ENCODE data around the gene TMEM117. TPM values are rescaled to one million over a fixed set of nuclear protein-coding genes. Genes with fewer than 3 reads are reported as not detected.

Gene TMEM117
- polyA plus RNA-seq, 1 donor (not counting 4 experiments of a cell fraction or from before 2014, with no cell fraction given), result 8.5 TPM

DNA sequence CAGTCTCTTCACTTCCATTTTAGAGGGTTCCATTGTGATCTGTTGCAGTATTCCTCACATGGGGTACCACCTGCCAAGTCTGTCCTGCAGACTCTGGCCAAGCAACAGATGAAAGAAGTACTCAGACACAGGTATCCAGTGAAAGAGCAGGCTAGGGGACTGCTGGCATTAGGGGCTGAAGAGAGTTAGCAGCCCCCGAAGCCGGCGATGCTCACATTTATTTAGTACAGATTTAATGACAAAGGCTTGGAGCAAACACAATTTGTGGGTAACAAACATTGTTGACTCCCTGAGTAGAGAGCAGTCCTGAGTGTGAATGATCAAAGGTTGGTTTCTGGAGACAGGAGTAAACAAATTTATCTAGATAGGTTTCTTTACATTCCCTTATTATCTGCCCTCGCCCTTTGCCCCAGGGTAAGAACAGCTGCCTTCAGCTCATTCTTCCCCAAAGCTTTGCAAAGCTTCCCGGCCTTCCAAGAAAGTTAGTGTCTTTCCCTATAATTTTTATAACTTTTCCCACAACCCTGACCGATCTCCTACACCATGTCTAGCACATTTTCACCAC, 144.8 kb downstream of the TMEM117 start:
- H3K36me3 ChIP-seq (ENCODE audit: control insufficient read depth in 2 of 2, extremely low read depth in 1 of 2, insufficient read depth in 2 of 2, low read length in 2 of 2), result no peaks in the 10 kb centered on the region
- no peaks in the 10 kb centered on the region for H4K20me1 ChIP-seq (ENCODE audit: control insufficient read depth, extremely low read depth, insufficient read depth, low read length)
- H3K27me3 ChIP-seq (ENCODE audit: control insufficient read depth, extremely low read depth, insufficient read depth, low read length), result no peaks in the 10 kb centered on the region
- H3K79me2 ChIP-seq (ENCODE audit: control insufficient read depth, insufficient read depth, low read length), result no peaks in the 10 kb centered on the region
- TF ChIP-seq, protein P1, sequence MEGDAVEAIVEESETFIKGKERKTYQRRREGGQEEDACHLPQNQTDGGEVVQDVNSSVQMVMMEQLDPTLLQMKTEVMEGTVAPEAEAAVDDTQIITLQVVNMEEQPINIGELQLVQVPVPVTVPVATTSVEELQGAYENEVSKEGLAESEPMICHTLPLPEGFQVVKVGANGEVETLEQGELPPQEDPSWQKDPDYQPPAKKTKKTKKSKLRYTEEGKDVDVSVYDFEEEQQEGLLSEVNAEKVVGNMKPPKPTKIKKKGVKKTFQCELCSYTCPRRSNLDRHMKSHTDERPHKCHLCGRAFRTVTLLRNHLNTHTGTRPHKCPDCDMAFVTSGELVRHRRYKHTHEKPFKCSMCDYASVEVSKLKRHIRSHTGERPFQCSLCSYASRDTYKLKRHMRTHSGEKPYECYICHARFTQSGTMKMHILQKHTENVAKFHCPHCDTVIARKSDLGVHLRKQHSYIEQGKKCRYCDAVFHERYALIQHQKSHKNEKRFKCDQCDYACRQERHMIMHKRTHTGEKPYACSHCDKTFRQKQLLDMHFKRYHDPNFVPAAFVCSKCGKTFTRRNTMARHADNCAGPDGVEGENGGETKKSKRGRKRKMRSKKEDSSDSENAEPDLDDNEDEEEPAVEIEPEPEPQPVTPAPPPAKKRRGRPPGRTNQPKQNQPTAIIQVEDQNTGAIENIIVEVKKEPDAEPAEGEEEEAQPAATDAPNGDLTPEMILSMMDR (optimal IDR thresholded peaks at IDR 0.05 in 1 of 3, IDR thresholded peaks at IDR 0.05 in 1 of 3, conservative IDR thresholded peaks at IDR 0.05 in 1 of 3; ENCODE audit: extremely low read depth in 1 of 3, insufficient read depth in 2 of 3, low read length in 3 of 3), result no peak
- TF ChIP-seq EZH2 (IDR thresholded peaks at IDR 0.05; ENCODE audit: low read length), result no peak
- FAIRE-seq, result no peak
- dilution Hi-C loops (cut with MboI; ENCODE audit: extremely low pct_ligation_motif_present, low sequenced_read_pairs), result no loop called here
- H3K4me1 ChIP-seq (ENCODE audit: control insufficient read depth, extremely low read depth, insufficient read depth, low read length), result peaks cover 6% of the 10 kb centered on the region
- no peak for DNase-seq (ENCODE audit: low read depth, low spot score)
- no peak overlapping the region for H2AFZ ChIP-seq (ENCODE audit: control insufficient read depth, low read length)
- H3K9me1 ChIP-seq (ENCODE audit: control insufficient read depth, extremely low read depth, insufficient read depth, low read length), result no peaks in the 10 kb centered on the region
- H3K4me3 ChIP-seq (ENCODE audit: control insufficient read depth in 2 of 3, extremely low read depth in 1 of 3, insufficient read depth in 2 of 3, low read depth in 1 of 3, low read length in 3 of 3), result no peak overlapping the region
- H3K4me2 ChIP-seq (ENCODE audit: control insufficient read depth, extremely low read depth, insufficient read depth, low read depth, low read length), result no peak overlapping the region
- H3K27ac ChIP-seq (ENCODE audit: control insufficient read depth, insufficient read depth, low read length), result no peak overlapping the region
- H3K9me3 ChIP-seq (ENCODE audit: control insufficient read depth, low read depth, low read length), result no peaks in the 10 kb centered on the region
- H3K9ac ChIP-seq (ENCODE audit: control insufficient read depth, extremely low read depth, insufficient read depth, low read length), result no peak overlapping the region

DNA sequence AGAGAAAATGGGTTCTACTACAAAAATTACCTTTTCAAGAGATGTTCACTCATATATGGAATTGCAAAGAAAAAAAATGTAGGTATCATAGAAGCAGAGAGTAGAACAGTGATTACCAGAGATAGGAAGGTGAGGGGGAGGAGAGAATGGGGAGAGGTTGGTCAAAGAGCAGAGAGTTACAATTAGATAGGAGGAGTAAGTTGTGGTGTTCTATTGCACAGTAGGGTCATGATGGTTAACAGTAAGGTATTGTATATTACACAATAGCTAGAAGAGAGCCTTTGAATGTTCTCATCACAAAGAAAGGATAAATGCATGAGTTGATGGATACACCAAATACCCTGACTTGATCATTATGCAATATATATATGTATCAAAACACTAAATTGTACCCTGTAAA, 145.8 kb downstream of the TMEM117 start:
- H3K27ac ChIP-seq (ENCODE audit: control insufficient read depth, insufficient read depth, low read length), result no peak overlapping the region
- no peak overlapping the region for H3K9ac ChIP-seq (ENCODE audit: control insufficient read depth, extremely low read depth, insufficient read depth, low read length)
- no peak for FAIRE-seq
- no peaks in the 10 kb centered on the region for H3K27me3 ChIP-seq (ENCODE audit: control insufficient read depth, extremely low read depth, insufficient read depth, low read length)
- no peaks in the 10 kb centered on the region for H3K36me3 ChIP-seq (ENCODE audit: control insufficient read depth in 2 of 2, extremely low read depth in 1 of 2, insufficient read depth in 2 of 2, low read length in 2 of 2)
- no peaks in the 10 kb centered on the region for H3K4me1 ChIP-seq (ENCODE audit: control insufficient read depth, extremely low read depth, insufficient read depth, low read length)
- no peak overlapping the region for H3K4me3 ChIP-seq (ENCODE audit: control insufficient read depth in 2 of 3, extremely low read depth in 1 of 3, insufficient read depth in 2 of 3, low read depth in 1 of 3, low read length in 3 of 3)
- dilution Hi-C loops (cut with MboI; ENCODE audit: extremely low pct_ligation_motif_present, low sequenced_read_pairs), result no loop called here
- no peak overlapping the region for H3K4me2 ChIP-seq (ENCODE audit: control insufficient read depth, extremely low read depth, insufficient read depth, low read depth, low read length)
- H3K9me1 ChIP-seq (ENCODE audit: control insufficient read depth, extremely low read depth, insufficient read depth, low read length), result no peaks in the 10 kb centered on the region
- H4K20me1 ChIP-seq (ENCODE audit: control insufficient read depth, extremely low read depth, insufficient read depth, low read length), result no peaks in the 10 kb centered on the region
- H2AFZ ChIP-seq (ENCODE audit: control insufficient read depth, low read length), result no peak overlapping the region
- TF ChIP-seq, protein P1 (optimal IDR thresholded peaks at IDR 0.05 in 1 of 3, IDR thresholded peaks at IDR 0.05 in 1 of 3, conservative IDR thresholded peaks at IDR 0.05 in 1 of 3; ENCODE audit: extremely low read depth in 1 of 3, insufficient read depth in 2 of 3, low read length in 3 of 3), result no peak
- no peak for TF ChIP-seq EZH2 (IDR thresholded peaks at IDR 0.05; ENCODE audit: low read length)
- no peak for DNase-seq (ENCODE audit: low read depth, low spot score)
- no peaks in the 10 kb centered on the region for H3K79me2 ChIP-seq (ENCODE audit: control insufficient read depth, insufficient read depth, low read length)
- H3K9me3 ChIP-seq (ENCODE audit: control insufficient read depth, low read depth, low read length), result no peaks in the 10 kb centered on the region

Measured in keratinocyte (primary cell).